Prostate gland (tissue), 1 donor: ENCODE results near the gene HS3ST6.

Source experiments
- POLR2A ChIP-seq: fragments of 450-650 bp; IDR thresholded peaks from one replicate; pipeline ENCODE4 v1.6.1; 2016; ENCODE audit warnings: antibody characterized with exemption, mild to moderate bottlenecking
- POLR2AphosphoS5 ChIP-seq: sonication (generic); formaldehyde crosslinking; IDR thresholded peaks from one replicate; pipeline ENCODE4 v1.6.1; 2017; ENCODE audit warnings: antibody characterized with exemption

DNA sequence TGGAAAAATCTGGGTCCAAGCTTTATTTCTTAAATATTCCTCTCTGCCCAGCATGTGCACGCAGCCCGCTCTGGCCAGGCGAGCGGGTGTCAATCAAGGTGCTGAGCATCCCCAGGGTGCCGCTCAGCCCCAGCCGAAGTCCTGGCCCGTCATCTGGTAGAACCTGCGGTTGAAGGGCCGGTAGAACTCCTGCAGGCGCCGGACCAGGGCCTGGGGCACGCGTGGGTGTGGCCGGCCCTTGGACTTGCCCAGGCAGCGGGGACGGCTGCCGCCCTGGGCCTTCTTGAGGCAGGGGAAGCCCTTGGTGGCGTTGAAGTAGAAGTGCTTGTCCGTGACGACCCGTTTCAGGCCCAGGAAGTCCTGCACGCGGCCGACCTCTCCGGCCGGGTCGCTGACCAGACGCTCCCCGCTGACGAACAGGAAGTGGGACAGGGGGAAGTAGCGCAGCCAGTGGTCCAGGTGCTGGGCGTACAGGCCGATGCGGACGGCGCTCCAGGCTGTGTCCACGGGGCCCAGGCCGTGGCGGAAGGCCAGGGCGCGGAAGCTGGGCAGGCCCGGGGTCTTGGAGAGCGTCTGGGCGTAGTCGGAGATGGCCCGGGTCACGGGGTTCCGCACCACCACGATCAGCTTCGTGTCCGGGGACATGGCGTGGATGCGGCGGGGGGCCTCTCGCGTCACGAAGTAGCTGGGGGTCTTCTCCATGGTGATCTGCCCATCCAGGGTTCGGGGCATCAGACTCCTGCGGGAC, 6.6 kb downstream of the HS3ST6 start:
- TF ChIP-seq POLR2A = no peak
- TF ChIP-seq POLR2AphosphoS5 = no peak
